SK-N-SH (cell line): ENCODE results near the gene METTL4. TPM values are rescaled to one million over a fixed set of nuclear protein-coding genes. Genes with fewer than 3 reads are reported as not detected.

Experiments
- CTCF ChIA-PET: fragments of 300-600, 350-600 bp; formaldehyde crosslinking; extraction: SDS; loops from one replicate; lab custom pipeline; 2021; lab: Yijun Ruan, JAX
- POLR2A ChIA-PET: fragments of 350-600 bp; sonication (Branson Sonifier 250); formaldehyde crosslinking; extraction: SDS; loops from one replicate; lab custom pipeline; 2020; ENCODE audit warnings: antibody characterized with exemption, inconsistent platforms; lab: Yijun Ruan, JAX
- DNase-seq: peaks from one replicate; pipeline ENCODE4 v3.0.0; 2012
- H2AFZ ChIP-seq: fragments of 200-600 bp; sonication (generic); 2 replicates; pipeline ENCODE4 v1.8.1; 2016; ENCODE audit warnings: antibody characterized with exemption, mild to moderate bottlenecking, low read depth
- H3F3A ChIP-seq: fragments of 200-600 bp; sonication (generic); replicated peaks from 2 replicates; pipeline ENCODE3; 2016; ENCODE audit warnings: antibody characterized with exemption, mild to moderate bottlenecking; ENCODE audit not compliant: insufficient read depth
- H3K27ac ChIP-seq, 2 experiments: fragments of 200-500 bp in 1 of 2; fragments of 200-600 bp in 1 of 2; sonication (Bioruptor generic) in 1 of 2; sonication (generic), shearing (Covaris generic) in 1 of 2; 2 replicates each; pipeline versions ENCODE4 v1.5.1 to v1.6.1; 2014 to 2016; ENCODE audit warnings: low read depth in 2 of 2, inconsistent platforms in 1 of 2, low read length in 1 of 2, mild to moderate bottlenecking in 1 of 2, mixed read lengths in 1 of 2
- H3K27me3 ChIP-seq: fragments of 200-600 bp; sonication (generic), shearing (Covaris generic); 2 replicates; pipeline ENCODE4 v1.6.1; 2016; ENCODE audit warnings: mixed run types; ENCODE audit not compliant: insufficient read depth
- H3K36me3 ChIP-seq, 2 experiments: fragments of 200-500 bp in 1 of 2; fragments of 200-600 bp in 1 of 2; sonication (Bioruptor generic) in 1 of 2; sonication (generic) in 1 of 2; replicated peaks in 1 of 2; 2 replicates each; pipeline versions ENCODE3 to v1.5.1; 2014 to 2016; ENCODE audit warnings: low read length in 1 of 2, mild to moderate bottlenecking in 1 of 2; ENCODE audit not compliant: insufficient read depth in 2 of 2, control insufficient read depth in 1 of 2
- H3K4me1 ChIP-seq, 2 experiments: fragments of 200-500 bp in 1 of 2; fragments of 200-600 bp in 1 of 2; sonication (Bioruptor generic) in 1 of 2; sonication (generic), shearing (Covaris generic) in 1 of 2; 2 replicates each; pipeline versions ENCODE4 v1.5.1 to v1.6.1; 2014 to 2016; ENCODE audit warnings: low read depth in 1 of 2, low read length in 1 of 2, mixed run types in 1 of 2; ENCODE audit not compliant: insufficient read depth in 2 of 2, control insufficient read depth in 1 of 2
- H3K4me2 ChIP-seq: fragments of 200-600 bp; sonication (generic), shearing (Covaris generic); 2 replicates; pipeline ENCODE4 v1.6.1; 2017; ENCODE audit warnings: mixed run types
- H3K4me3 ChIP-seq, 2 experiments: fragments of 200-500 bp in 1 of 2; fragments of 200-600 bp in 1 of 2; sonication (Bioruptor generic) in 1 of 2; sonication (generic), shearing (Covaris generic) in 1 of 2; 2 replicates each; pipeline versions ENCODE4 v1.5.1 to v1.8.1; 2014 to 2016; ENCODE audit warnings: low read depth in 2 of 2, inconsistent platforms in 1 of 2, low read length in 1 of 2, mild to moderate bottlenecking in 1 of 2, mixed read lengths in 1 of 2, moderate library complexity in 1 of 2
- H3K79me2 ChIP-seq: fragments of 200-600 bp; sonication (generic); 2 replicates; pipeline ENCODE4 v1.8.1; 2017; ENCODE audit warnings: mild to moderate bottlenecking; ENCODE audit not compliant: insufficient read depth
- H3K9ac ChIP-seq: fragments of 200-600 bp; sonication (generic); 2 replicates; pipeline ENCODE4 v1.6.1; 2017; ENCODE audit warnings: mixed run types
- H3K9me2 ChIP-seq: fragments of 200-600 bp; sonication (generic); 2 replicates; pipeline ENCODE4 v1.6.1; 2017; ENCODE audit warnings: mixed run types
- H3K9me3 ChIP-seq: fragments of 200-600 bp; sonication (generic); 2 replicates; pipeline ENCODE4 v1.6.1; 2017; ENCODE audit warnings: mixed run types, mild to moderate bottlenecking, moderate library complexity
- H4K20me1 ChIP-seq: fragments of 200-600 bp; sonication (generic); 2 replicates; pipeline ENCODE4 v1.6.1; 2017; ENCODE audit warnings: mild to moderate bottlenecking, mixed run types; ENCODE audit not compliant: insufficient read depth
- CHD2 ChIP-seq: fragments of 150-350 bp; IDR thresholded peaks from 2 replicates; pipeline ENCODE4 v1.6.1; 2018; ENCODE audit warnings: low read length; ENCODE audit not compliant: partially characterized antibody
- FOXM1 ChIP-seq: IDR thresholded peaks from 2 replicates; pipeline ENCODE4 v1.4.0; 2012; ENCODE audit warnings: low read depth, mild to moderate bottlenecking
- GABPA ChIP-seq: IDR thresholded peaks from 2 replicates; pipeline ENCODE4 v1.4.0; 2012; ENCODE audit warnings: low read depth, mild to moderate bottlenecking
- GATA2 ChIP-seq: sonication (generic); formaldehyde crosslinking; IDR thresholded peaks from 2 replicates; pipeline ENCODE4 v1.5.0; 2020; ENCODE audit warnings: mild to moderate bottlenecking, missing genetic modification reagents
- MEF2A ChIP-seq: IDR thresholded peaks from 2 replicates; pipeline ENCODE4 v1.4.0; 2012; ENCODE audit warnings: low read depth, borderline replicate concordance
- NRF1 ChIP-seq: IDR thresholded peaks from 2 replicates; pipeline ENCODE4 v1.6.1; 2012; ENCODE audit warnings: low read depth, mild to moderate bottlenecking, low read length
- RCOR1 ChIP-seq: fragments of 150-350 bp; IDR thresholded peaks from 2 replicates; pipeline ENCODE4 v1.6.1; 2017; ENCODE audit warnings: antibody characterized with exemption, low read length
- RFX5 ChIP-seq: IDR thresholded peaks from 2 replicates; pipeline ENCODE4 v1.6.1; 2012; ENCODE audit warnings: mild to moderate bottlenecking, improper control_type of control experiment, low read length
- RXRA ChIP-seq: IDR thresholded peaks from 2 replicates; pipeline ENCODE4 v1.4.0; 2012; ENCODE audit warnings: low read depth, mild to moderate bottlenecking, borderline replicate concordance
- TCF12 ChIP-seq: IDR thresholded peaks from 2 replicates; pipeline ENCODE4 v1.4.0; 2012
- TEAD4 ChIP-seq: IDR thresholded peaks from 2 replicates; pipeline ENCODE4 v1.4.0; 2012; ENCODE audit warnings: mild to moderate bottlenecking, borderline replicate concordance; ENCODE audit not compliant: insufficient read depth
- YY1 ChIP-seq: IDR thresholded peaks from 2 replicates; pipeline ENCODE4 v1.4.0; 2012; ENCODE audit warnings: low read depth, mild to moderate bottlenecking
- WGBS: methylation state at CpG from one replicate; pipeline ENCODE4 v1.1.6; 2017; ENCODE audit warnings: low lambda C conversion rate; 5-methylcytosine and 5-hydroxymethylcytosine counted together
- polyA plus RNA-seq, 3 experiments: library from polyadenylated mRNA; depleted of rRNA; stranded (reverse); fragments of >200 nt; gene quantifications; 2 replicates each; pipeline ENCODE4 v1.2.3, GENCODE V29; 2012
- TF ChIP-seq, protein P1 (sequence below): IDR thresholded peaks from 2 replicates; pipeline ENCODE4 v1.4.0; 2012; ENCODE audit warnings: low read depth, borderline replicate concordance
- TF ChIP-seq, protein P2 (sequence below): IDR thresholded peaks from 2 replicates; pipeline ENCODE4 v1.6.1; 2012; ENCODE audit warnings: mild to moderate bottlenecking, low read depth, low read length, moderate library complexity
- TF ChIP-seq, protein P3 (sequence below): IDR thresholded peaks from 2 replicates; pipeline ENCODE4 v1.4.0; 2012; ENCODE audit warnings: low read depth
- TF ChIP-seq, protein P4 (sequence below): fragments of 150-350 bp; IDR thresholded peaks from 2 replicates; pipeline ENCODE4 v1.6.1; 2016; ENCODE audit warnings: mild to moderate bottlenecking, low read depth, low read length
- TF ChIP-seq, protein P5 (sequence below): IDR thresholded peaks from 2 replicates; pipeline ENCODE4 v1.4.0; 2012; ENCODE audit warnings: low read depth, borderline replicate concordance
- TF ChIP-seq, protein P6 (sequence below): fragments of 150-350 bp; IDR thresholded peaks from 2 replicates; pipeline ENCODE4 v1.6.1; 2017; ENCODE audit warnings: antibody characterized with exemption, low read length, low read depth, borderline replicate concordance
- TF ChIP-seq, protein P7 (sequence below): IDR thresholded peaks from 2 replicates; pipeline ENCODE4; 2012

METTL4 gene
- polyA plus RNA-seq, 1 of the 3 experiments (the other 2 are of a cell fraction) = 2.9 TPM

DNA sequence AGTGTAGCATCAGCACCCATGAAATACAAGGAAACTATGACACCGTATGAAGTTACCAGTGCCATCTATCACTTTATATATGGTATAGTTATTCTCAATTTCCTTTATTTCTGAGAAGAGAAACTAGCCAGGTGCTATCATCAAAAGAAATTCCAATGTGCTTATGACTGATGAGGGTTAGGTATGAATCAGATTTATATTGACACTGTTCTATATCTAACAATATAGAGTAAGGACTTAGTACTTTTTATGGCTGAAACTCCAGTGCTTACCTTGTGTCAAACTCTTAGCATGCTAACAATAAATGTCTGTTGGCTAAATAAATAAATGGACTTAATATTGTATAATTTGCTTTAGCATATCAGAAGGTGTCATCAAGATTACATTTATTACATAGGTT, 6.9 kb downstream of the METTL4 start:
- no peak for DNase-seq
- H4K20me1 ChIP-seq = no peaks in the 10 kb centered on the region
- no peak overlapping the region for H3K4me2 ChIP-seq
- no peak overlapping the region for H2AFZ ChIP-seq
- no peak for TF ChIP-seq RXRA
- TF ChIP-seq RFX5 = no peak
- TF ChIP-seq GABPA = no peak
- TF ChIP-seq, protein P1, sequence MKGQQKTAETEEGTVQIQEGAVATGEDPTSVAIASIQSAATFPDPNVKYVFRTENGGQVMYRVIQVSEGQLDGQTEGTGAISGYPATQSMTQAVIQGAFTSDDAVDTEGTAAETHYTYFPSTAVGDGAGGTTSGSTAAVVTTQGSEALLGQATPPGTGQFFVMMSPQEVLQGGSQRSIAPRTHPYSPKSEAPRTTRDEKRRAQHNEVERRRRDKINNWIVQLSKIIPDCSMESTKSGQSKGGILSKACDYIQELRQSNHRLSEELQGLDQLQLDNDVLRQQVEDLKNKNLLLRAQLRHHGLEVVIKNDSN = no peak
- no peak for TF ChIP-seq CHD2
- TF ChIP-seq, protein P2, sequence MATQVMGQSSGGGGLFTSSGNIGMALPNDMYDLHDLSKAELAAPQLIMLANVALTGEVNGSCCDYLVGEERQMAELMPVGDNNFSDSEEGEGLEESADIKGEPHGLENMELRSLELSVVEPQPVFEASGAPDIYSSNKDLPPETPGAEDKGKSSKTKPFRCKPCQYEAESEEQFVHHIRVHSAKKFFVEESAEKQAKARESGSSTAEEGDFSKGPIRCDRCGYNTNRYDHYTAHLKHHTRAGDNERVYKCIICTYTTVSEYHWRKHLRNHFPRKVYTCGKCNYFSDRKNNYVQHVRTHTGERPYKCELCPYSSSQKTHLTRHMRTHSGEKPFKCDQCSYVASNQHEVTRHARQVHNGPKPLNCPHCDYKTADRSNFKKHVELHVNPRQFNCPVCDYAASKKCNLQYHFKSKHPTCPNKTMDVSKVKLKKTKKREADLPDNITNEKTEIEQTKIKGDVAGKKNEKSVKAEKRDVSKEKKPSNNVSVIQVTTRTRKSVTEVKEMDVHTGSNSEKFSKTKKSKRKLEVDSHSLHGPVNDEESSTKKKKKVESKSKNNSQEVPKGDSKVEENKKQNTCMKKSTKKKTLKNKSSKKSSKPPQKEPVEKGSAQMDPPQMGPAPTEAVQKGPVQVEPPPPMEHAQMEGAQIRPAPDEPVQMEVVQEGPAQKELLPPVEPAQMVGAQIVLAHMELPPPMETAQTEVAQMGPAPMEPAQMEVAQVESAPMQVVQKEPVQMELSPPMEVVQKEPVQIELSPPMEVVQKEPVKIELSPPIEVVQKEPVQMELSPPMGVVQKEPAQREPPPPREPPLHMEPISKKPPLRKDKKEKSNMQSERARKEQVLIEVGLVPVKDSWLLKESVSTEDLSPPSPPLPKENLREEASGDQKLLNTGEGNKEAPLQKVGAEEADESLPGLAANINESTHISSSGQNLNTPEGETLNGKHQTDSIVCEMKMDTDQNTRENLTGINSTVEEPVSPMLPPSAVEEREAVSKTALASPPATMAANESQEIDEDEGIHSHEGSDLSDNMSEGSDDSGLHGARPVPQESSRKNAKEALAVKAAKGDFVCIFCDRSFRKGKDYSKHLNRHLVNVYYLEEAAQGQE = no peak
- TF ChIP-seq, protein P3, sequence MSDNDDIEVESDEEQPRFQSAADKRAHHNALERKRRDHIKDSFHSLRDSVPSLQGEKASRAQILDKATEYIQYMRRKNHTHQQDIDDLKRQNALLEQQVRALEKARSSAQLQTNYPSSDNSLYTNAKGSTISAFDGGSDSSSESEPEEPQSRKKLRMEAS = no peak
- TF ChIP-seq RCOR1 = no peak
- no peak for TF ChIP-seq TEAD4
- no peak for TF ChIP-seq GATA2 (CRISPR knock-in tag)
- TF ChIP-seq, protein P4, sequence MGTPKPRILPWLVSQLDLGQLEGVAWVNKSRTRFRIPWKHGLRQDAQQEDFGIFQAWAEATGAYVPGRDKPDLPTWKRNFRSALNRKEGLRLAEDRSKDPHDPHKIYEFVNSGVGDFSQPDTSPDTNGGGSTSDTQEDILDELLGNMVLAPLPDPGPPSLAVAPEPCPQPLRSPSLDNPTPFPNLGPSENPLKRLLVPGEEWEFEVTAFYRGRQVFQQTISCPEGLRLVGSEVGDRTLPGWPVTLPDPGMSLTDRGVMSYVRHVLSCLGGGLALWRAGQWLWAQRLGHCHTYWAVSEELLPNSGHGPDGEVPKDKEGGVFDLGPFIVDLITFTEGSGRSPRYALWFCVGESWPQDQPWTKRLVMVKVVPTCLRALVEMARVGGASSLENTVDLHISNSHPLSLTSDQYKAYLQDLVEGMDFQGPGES = no peak
- 0 out of 2 replicates have a peak, but pooled peaks cover 3% of the 10 kb centered on the region for H3K9me2 ChIP-seq
- no peaks in the 10 kb centered on the region for H3K9me3 ChIP-seq
- peaks cover 18% of the 10 kb centered on the region; the same call in 1 of the 2 replicates for H3K79me2 ChIP-seq
- H3K4me1 ChIP-seq = peaks cover under 1 to 2% of the 10 kb centered on the region in 2 experiments; a peak in 1 of 4 replicates
- CTCF ChIA-PET = no interaction called here
- WGBS = 100% methylated on average over 1 of the region's 1 CpG
- no peak overlapping the region for H3K9ac ChIP-seq
- H3K27ac ChIP-seq = no peak overlapping the region
- peaks cover 4% of the 10 kb centered on the region for H3F3A ChIP-seq
- POLR2A ChIA-PET = no interaction called here
- H3K36me3 ChIP-seq = peaks cover 16 to 36% of the 10 kb centered on the region in 2 experiments
- no peaks in the 10 kb centered on the region for H3K27me3 ChIP-seq
- H3K4me3 ChIP-seq = no peak overlapping the region

DNA sequence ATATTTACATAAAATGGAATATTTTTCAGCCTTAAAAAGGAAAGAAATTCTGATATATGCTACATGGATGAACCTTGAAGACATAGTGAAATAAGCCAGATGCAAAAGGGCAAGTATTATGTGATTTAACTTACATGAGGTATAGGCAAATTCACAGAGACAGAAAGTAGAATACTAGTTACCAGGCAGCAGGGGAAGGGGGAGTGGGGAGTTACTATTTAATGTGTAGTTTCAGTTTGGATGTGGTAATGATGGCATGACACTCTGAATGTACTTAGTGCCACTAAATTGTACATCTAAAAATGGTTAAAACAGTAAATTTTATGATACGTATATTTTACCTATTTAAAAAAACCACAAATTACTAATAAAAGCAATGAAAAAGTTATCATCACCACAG, 12.1 kb downstream of the METTL4 start:
- H3K4me2 ChIP-seq = no peak overlapping the region
- no peaks in the 10 kb centered on the region; the same call in 1 of the 2 replicates for H3K9me2 ChIP-seq
- no peaks in the 10 kb centered on the region for H3K4me1 ChIP-seq
- H3K4me3 ChIP-seq = no peak overlapping the region
- POLR2A ChIA-PET = no interaction called here
- H3K79me2 ChIP-seq = no peaks in the 10 kb centered on the region; the same call in 1 of the 2 replicates
- WGBS = 97% methylated on average over 1 of the region's 1 CpG
- no peak for DNase-seq
- CTCF ChIA-PET = no interaction called here
- no peak for TF ChIP-seq YY1
- TF ChIP-seq NRF1 = no peak
- no peak for TF ChIP-seq MEF2A
- no peak for TF ChIP-seq FOXM1
- TF ChIP-seq, protein P5, sequence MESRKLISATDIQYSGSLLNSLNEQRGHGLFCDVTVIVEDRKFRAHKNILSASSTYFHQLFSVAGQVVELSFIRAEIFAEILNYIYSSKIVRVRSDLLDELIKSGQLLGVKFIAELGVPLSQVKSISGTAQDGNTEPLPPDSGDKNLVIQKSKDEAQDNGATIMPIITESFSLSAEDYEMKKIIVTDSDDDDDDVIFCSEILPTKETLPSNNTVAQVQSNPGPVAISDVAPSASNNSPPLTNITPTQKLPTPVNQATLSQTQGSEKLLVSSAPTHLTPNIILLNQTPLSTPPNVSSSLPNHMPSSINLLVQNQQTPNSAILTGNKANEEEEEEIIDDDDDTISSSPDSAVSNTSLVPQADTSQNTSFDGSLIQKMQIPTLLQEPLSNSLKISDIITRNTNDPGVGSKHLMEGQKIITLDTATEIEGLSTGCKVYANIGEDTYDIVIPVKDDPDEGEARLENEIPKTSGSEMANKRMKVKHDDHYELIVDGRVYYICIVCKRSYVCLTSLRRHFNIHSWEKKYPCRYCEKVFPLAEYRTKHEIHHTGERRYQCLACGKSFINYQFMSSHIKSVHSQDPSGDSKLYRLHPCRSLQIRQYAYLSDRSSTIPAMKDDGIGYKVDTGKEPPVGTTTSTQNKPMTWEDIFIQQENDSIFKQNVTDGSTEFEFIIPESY = no peak
- TF ChIP-seq, protein P6, sequence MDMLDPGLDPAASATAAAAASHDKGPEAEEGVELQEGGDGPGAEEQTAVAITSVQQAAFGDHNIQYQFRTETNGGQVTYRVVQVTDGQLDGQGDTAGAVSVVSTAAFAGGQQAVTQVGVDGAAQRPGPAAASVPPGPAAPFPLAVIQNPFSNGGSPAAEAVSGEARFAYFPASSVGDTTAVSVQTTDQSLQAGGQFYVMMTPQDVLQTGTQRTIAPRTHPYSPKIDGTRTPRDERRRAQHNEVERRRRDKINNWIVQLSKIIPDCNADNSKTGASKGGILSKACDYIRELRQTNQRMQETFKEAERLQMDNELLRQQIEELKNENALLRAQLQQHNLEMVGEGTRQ = no peak
- TF ChIP-seq CHD2 = no peak
- TF ChIP-seq TCF12 = no peak
- TF ChIP-seq, protein P7, sequence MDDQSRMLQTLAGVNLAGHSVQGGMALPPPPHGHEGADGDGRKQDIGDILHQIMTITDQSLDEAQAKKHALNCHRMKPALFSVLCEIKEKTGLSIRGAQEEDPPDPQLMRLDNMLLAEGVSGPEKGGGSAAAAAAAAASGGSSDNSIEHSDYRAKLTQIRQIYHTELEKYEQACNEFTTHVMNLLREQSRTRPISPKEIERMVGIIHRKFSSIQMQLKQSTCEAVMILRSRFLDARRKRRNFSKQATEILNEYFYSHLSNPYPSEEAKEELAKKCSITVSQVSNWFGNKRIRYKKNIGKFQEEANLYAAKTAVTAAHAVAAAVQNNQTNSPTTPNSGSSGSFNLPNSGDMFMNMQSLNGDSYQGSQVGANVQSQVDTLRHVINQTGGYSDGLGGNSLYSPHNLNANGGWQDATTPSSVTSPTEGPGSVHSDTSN = no peak
- TF ChIP-seq, all 33 proteins: peak for 0
- H3K27me3 ChIP-seq = no peaks in the 10 kb centered on the region
- no peaks in the 10 kb centered on the region for H3F3A ChIP-seq
- H2AFZ ChIP-seq = no peak overlapping the region
- H3K36me3 ChIP-seq = peaks cover 7 to 24% of the 10 kb centered on the region in 2 experiments
- no peaks in the 10 kb centered on the region for H3K9me3 ChIP-seq
- H3K9ac ChIP-seq = no peak overlapping the region
- H4K20me1 ChIP-seq = no peaks in the 10 kb centered on the region
- no peak overlapping the region for H3K27ac ChIP-seq
